Astrocyte (in vitro differentiated cells and primary cell): ENCODE measurements around the gene CDC26. TPM values are rescaled to one million over a fixed set of nuclear protein-coding genes. Genes with fewer than 3 reads are reported as not detected.
"Not testable (repeated sequence)": the region's sequence is repeated elsewhere in the genome, so short reads cannot be mapped to it uniquely, and the experiment has no call there.

Experiments
- DNase-seq: peaks from one replicate; pipeline ENCODE4 v3.0.0-alpha.2; 2010; ENCODE audit warnings: low read depth
- FAIRE-seq: peaks from 2 replicates; lab custom pipeline; 2011; peaks lifted over from hg19 to GRCh38; lab: Jason Lieb, UNC
- H2AFZ ChIP-seq: 2 replicates; pipeline ENCODE4 v1.6.0; 2012; ENCODE audit warnings: low read depth, low read length, inconsistent platforms
- H3K27ac ChIP-seq: 2 replicates; pipeline ENCODE4 v1.5.1; 2011; ENCODE audit warnings: low read depth, low read length, inconsistent platforms
- H3K27me3 ChIP-seq: 2 replicates; pipeline ENCODE4 v1.6.0; 2011; ENCODE audit warnings: low read length, inconsistent platforms; ENCODE audit not compliant: insufficient read depth
- H3K36me3 ChIP-seq: 2 replicates; pipeline ENCODE4 v1.5.1; 2011; ENCODE audit warnings: low read length, inconsistent platforms; ENCODE audit not compliant: insufficient read depth
- H3K4me1 ChIP-seq: 2 replicates; pipeline ENCODE4 v1.5.1; 2011; ENCODE audit warnings: low read length, inconsistent platforms; ENCODE audit not compliant: insufficient read depth
- H3K4me2 ChIP-seq: 2 replicates; pipeline ENCODE4 v1.6.0; 2012; ENCODE audit warnings: low read length, inconsistent platforms
- H3K4me3 ChIP-seq: 2 replicates; pipeline ENCODE4 v1.5.1; 2011; ENCODE audit warnings: low read depth, mild to moderate bottlenecking, low read length, inconsistent platforms; ENCODE audit not compliant: insufficient read depth
- H3K79me2 ChIP-seq: 2 replicates; pipeline ENCODE4 v1.6.0; 2012; ENCODE audit warnings: mild to moderate bottlenecking, low read length, inconsistent platforms; ENCODE audit not compliant: insufficient read depth
- H3K9ac ChIP-seq: 2 replicates; pipeline ENCODE4 v1.6.0; 2012; ENCODE audit warnings: mild to moderate bottlenecking, low read length, inconsistent platforms
- H3K9me3 ChIP-seq: 2 replicates; pipeline ENCODE4 v1.5.1; 2012; ENCODE audit warnings: low read depth, mild to moderate bottlenecking, low read length, inconsistent platforms; ENCODE audit not compliant: insufficient read depth
- H4K20me1 ChIP-seq: 2 replicates; pipeline ENCODE4 v1.6.0; 2012; ENCODE audit warnings: low read length, inconsistent platforms; ENCODE audit not compliant: insufficient read depth
- H3K27ac Mint-ChIP-seq: one replicate; pipeline ENCODE4 v1.8.0; 2021; ENCODE audit warnings: mild to moderate bottlenecking, mixed read lengths; ENCODE audit not compliant: unreplicated experiment
- H3K27me3 Mint-ChIP-seq: one replicate; pipeline ENCODE4 v1.8.0; 2021; ENCODE audit warnings: low read depth, mixed read lengths; ENCODE audit not compliant: unreplicated experiment
- H3K36me3 Mint-ChIP-seq: one replicate; pipeline ENCODE4 v1.8.0; 2021; ENCODE audit warnings: low read depth, mixed read lengths; ENCODE audit not compliant: unreplicated experiment
- H3K4me1 Mint-ChIP-seq: one replicate; pipeline ENCODE4 v1.8.0; 2021; ENCODE audit warnings: low read depth, mixed read lengths; ENCODE audit not compliant: unreplicated experiment
- H3K4me3 Mint-ChIP-seq: one replicate; pipeline ENCODE4 v1.8.0; 2021; ENCODE audit warnings: mild to moderate bottlenecking, moderate library complexity, mixed read lengths; ENCODE audit not compliant: unreplicated experiment
- H3K9me3 Mint-ChIP-seq: one replicate; pipeline ENCODE4 v1.8.0; 2021; ENCODE audit warnings: mild to moderate bottlenecking, mixed read lengths; ENCODE audit not compliant: unreplicated experiment
- CTCF ChIP-seq: IDR thresholded peaks from 2 replicates; pipeline ENCODE4 v1.5.1; 2011; ENCODE audit warnings: low read depth, mild to moderate bottlenecking, inconsistent platforms, low read length, moderate library complexity; ENCODE audit not compliant: insufficient read depth
- EZH2 ChIP-seq: IDR thresholded peaks from 2 replicates; pipeline ENCODE4 v1.6.1; 2012; ENCODE audit warnings: mild to moderate bottlenecking, low read length, inconsistent platforms; ENCODE audit not compliant: insufficient read depth
- total RNA-seq: library from RNA; stranded (reverse); gene quantifications from 2 replicates; pipeline ENCODE4 v1.2.1, GENCODE V29; 2021

CDC26 gene
- total RNA-seq, 1 donor from 2014 or later, result 23.9 TPM

- H3K79me2 ChIP-seq, result no peaks in the 10 kb centered on the region
- H3K4me1 ChIP-seq, result no peaks in the 10 kb centered on the region
- H4K20me1 ChIP-seq, result peaks cover 11% of the 10 kb centered on the region
- Mint-ChIP-seq H3K4me1 (no peaks in the 10 kb centered on the region), H3K27me3 (no peaks in the 10 kb centered on the region), H3K9me3 (peaks cover 3% of the 10 kb centered on the region), H3K4me3 (no peak overlapping the region), H3K27ac (no peak overlapping the region), H3K36me3 (peaks cover 8% of the 10 kb centered on the region)
- H3K27ac ChIP-seq, result no peak overlapping the region
- no peak for TF ChIP-seq CTCF
- no peak for TF ChIP-seq EZH2
- H3K9ac ChIP-seq, result no peak overlapping the region
- no peaks in the 10 kb centered on the region for H3K9me3 ChIP-seq
- FAIRE-seq (no peak), DNase-seq (no peak)
- H2AFZ ChIP-seq, result no peak overlapping the region
- no peak overlapping the region for H3K4me3 ChIP-seq
- no peaks in the 10 kb centered on the region for H3K36me3 ChIP-seq
- no peak overlapping the region for H3K4me2 ChIP-seq
- no peaks in the 10 kb centered on the region for H3K27me3 ChIP-seq
Measured at GRCh38 chr9:113250807-113251206, 24.6 kb downstream of the CDC26 start.

GRCh38 chr9:113249661-113250060 is 25.7 kb downstream of the CDC26 start:
- not testable (repeated sequence) for H3K36me3 ChIP-seq, H3K4me3 Mint-ChIP-seq, H3K27ac Mint-ChIP-seq, DNase-seq, H3K27me3 Mint-ChIP-seq, FAIRE-seq, H3K4me3 ChIP-seq, H3K36me3 Mint-ChIP-seq, H3K4me2 ChIP-seq, H3K4me1 ChIP-seq, H2AFZ ChIP-seq, H3K9ac ChIP-seq, H3K9me3 ChIP-seq, H3K79me2 ChIP-seq, H3K27me3 ChIP-seq, H3K9me3 Mint-ChIP-seq, H4K20me1 ChIP-seq, H3K27ac ChIP-seq, H3K4me1 Mint-ChIP-seq

- Mint-ChIP-seq H3K9me3 (peaks cover 3% of the 10 kb centered on the region), H3K27me3 (no peaks in the 10 kb centered on the region), H3K4me1 (no peaks in the 10 kb centered on the region), H3K36me3 (peaks cover 8% of the 10 kb centered on the region), H3K27ac (no peak overlapping the region), H3K4me3 (no peak overlapping the region)
- no peak overlapping the region for H3K4me2 ChIP-seq
- no peak overlapping the region for H3K4me3 ChIP-seq
- peaks cover 15% of the 10 kb centered on the region for H4K20me1 ChIP-seq
- no peak overlapping the region for H3K27ac ChIP-seq
- DNase-seq (no peak), FAIRE-seq (no peak)
- no peaks in the 10 kb centered on the region for H3K4me1 ChIP-seq
- no peak for TF ChIP-seq CTCF
- no peak for TF ChIP-seq EZH2
- no peaks in the 10 kb centered on the region for H3K27me3 ChIP-seq
- no peak overlapping the region for H2AFZ ChIP-seq
- H3K9me3 ChIP-seq, result no peaks in the 10 kb centered on the region
- H3K79me2 ChIP-seq, result peaks cover 9% of the 10 kb centered on the region
- H3K9ac ChIP-seq, result no peak overlapping the region
- H3K36me3 ChIP-seq, result no peaks in the 10 kb centered on the region
Measured at GRCh38 chr9:113247640-113248039, 27.7 kb downstream of the CDC26 start.
